OCI-LY3 (cell line): Measurements from ENCODE around the gene CELF4.

Experiments used
- H2AFZ ChIP-seq: fragments of 200-600, 300-600 bp; shearing (Covaris generic); 2 replicates; pipeline ENCODE4 v1.6.0; 2014; ENCODE audit warnings: antibody characterized with exemption, low read depth, low read length
- H3K27ac ChIP-seq: fragments of 200-600, 300-600 bp; sonication (generic); 2 replicates; pipeline ENCODE4 v1.5.1; 2014; ENCODE audit warnings: mild to moderate bottlenecking, low read length, moderate library complexity, mixed read lengths
- H3K27me3 ChIP-seq: fragments of 200-600, 300-600 bp; sonication (generic); 2 replicates; pipeline ENCODE4 v1.6.1; 2014; ENCODE audit warnings: low read depth, low read length, mixed read lengths
- H3K36me3 ChIP-seq: fragments of 200-600, 300-600 bp; sonication (generic); replicated peaks from 2 replicates; pipeline ENCODE3; 2014; ENCODE audit warnings: low read depth, low read length, mixed read lengths
- H3K4me1 ChIP-seq: fragments of 300-600, 200-600 bp; sonication (generic); 2 replicates; pipeline ENCODE4 v1.6.1; 2014; ENCODE audit warnings: low read length, mixed read lengths
- H3K4me2 ChIP-seq: fragments of 200-600, 300-600 bp; sonication (generic); 2 replicates; pipeline ENCODE4 v1.6.1; 2014; ENCODE audit warnings: low read length, mixed read lengths
- H3K4me3 ChIP-seq: fragments of 300-600, 200-600 bp; sonication (generic); 2 replicates; pipeline ENCODE4 v1.5.1; 2014; ENCODE audit warnings: antibody characterized with exemption, mild to moderate bottlenecking, low read length, moderate library complexity
- H3K79me2 ChIP-seq: fragments of 300-600, 200-600 bp; shearing (Covaris generic); 2 replicates; pipeline ENCODE4 v1.6.1; 2014; ENCODE audit warnings: mild to moderate bottlenecking, low read length, mixed read lengths
- H3K9ac ChIP-seq: fragments of 300-600, 200-600 bp; shearing (Covaris generic); 2 replicates; pipeline ENCODE4 v1.6.0; 2014; ENCODE audit warnings: mild to moderate bottlenecking, low read length, moderate library complexity
- H3K9me3 ChIP-seq: fragments of 200-600, 300-600 bp; shearing (Covaris generic); 2 replicates; pipeline ENCODE4 v1.6.1; 2014; ENCODE audit warnings: low read length, mixed read lengths; ENCODE audit not compliant: insufficient read depth
- H4K20me1 ChIP-seq: fragments of 200-600, 300-600 bp; sonication (generic); 2 replicates; pipeline ENCODE4 v1.6.1; 2016; ENCODE audit warnings: low read length, mixed read lengths; ENCODE audit not compliant: insufficient read depth
- EZH2phosphoT487 ChIP-seq: fragments of 200-600 bp; shearing (Covaris generic); IDR thresholded peaks from 2 replicates; pipeline ENCODE4 v1.6.1; 2018; ENCODE audit warnings: antibody characterized with exemption, mixed run types, low read depth
- TF ChIP-seq, protein P1 (sequence below): fragments of 200-600, 300-600 bp; sonication (generic); IDR thresholded peaks from 2 replicates; pipeline ENCODE4 v1.5.1; 2014; ENCODE audit warnings: antibody characterized with exemption, low read length, low read depth

CELF4 gene

GRCh38 chr18:37285825-37286224 lies 279.8 kb downstream of the CELF4 start:
- TF ChIP-seq, protein P1, sequence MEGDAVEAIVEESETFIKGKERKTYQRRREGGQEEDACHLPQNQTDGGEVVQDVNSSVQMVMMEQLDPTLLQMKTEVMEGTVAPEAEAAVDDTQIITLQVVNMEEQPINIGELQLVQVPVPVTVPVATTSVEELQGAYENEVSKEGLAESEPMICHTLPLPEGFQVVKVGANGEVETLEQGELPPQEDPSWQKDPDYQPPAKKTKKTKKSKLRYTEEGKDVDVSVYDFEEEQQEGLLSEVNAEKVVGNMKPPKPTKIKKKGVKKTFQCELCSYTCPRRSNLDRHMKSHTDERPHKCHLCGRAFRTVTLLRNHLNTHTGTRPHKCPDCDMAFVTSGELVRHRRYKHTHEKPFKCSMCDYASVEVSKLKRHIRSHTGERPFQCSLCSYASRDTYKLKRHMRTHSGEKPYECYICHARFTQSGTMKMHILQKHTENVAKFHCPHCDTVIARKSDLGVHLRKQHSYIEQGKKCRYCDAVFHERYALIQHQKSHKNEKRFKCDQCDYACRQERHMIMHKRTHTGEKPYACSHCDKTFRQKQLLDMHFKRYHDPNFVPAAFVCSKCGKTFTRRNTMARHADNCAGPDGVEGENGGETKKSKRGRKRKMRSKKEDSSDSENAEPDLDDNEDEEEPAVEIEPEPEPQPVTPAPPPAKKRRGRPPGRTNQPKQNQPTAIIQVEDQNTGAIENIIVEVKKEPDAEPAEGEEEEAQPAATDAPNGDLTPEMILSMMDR = no peak
- no peak for TF ChIP-seq EZH2phosphoT487
- Histone ChIP-seq H3K36me3 (no peaks in the 10 kb centered on the region), H3K9ac (no peak overlapping the region), H3K4me2 (no peak overlapping the region), H4K20me1 (no peaks in the 10 kb centered on the region), H3K9me3 (no peaks in the 10 kb centered on the region), H3K27ac (no peak overlapping the region), H3K27me3 (peaks cover 5% of the 10 kb centered on the region; the same call in 1 of the 2 replicates), H3K79me2 (no peaks in the 10 kb centered on the region), H3K4me3 (no peak overlapping the region), H2AFZ (no peak overlapping the region), H3K4me1 (no peaks in the 10 kb centered on the region)

- no peaks in the 10 kb centered on the region for H3K4me1 ChIP-seq
- H3K36me3 ChIP-seq = no peaks in the 10 kb centered on the region
- no peaks in the 10 kb centered on the region for H3K79me2 ChIP-seq
- no peak overlapping the region for H3K27ac ChIP-seq
- no peak overlapping the region for H3K9ac ChIP-seq
- no peak overlapping the region for H3K4me3 ChIP-seq
- H3K9me3 ChIP-seq = no peaks in the 10 kb centered on the region
- H4K20me1 ChIP-seq = no peaks in the 10 kb centered on the region
- H2AFZ ChIP-seq = no peak overlapping the region
- no peak for TF ChIP-seq EZH2phosphoT487
- TF ChIP-seq, protein P1 = no peak
- H3K27me3 ChIP-seq = peaks cover 13% of the 10 kb centered on the region; the same call in 1 of the 2 replicates
- no peak overlapping the region for H3K4me2 ChIP-seq
Observed at GRCh38 chr18:37284260-37284659, 281.3 kb downstream of the CELF4 start.

DNA sequence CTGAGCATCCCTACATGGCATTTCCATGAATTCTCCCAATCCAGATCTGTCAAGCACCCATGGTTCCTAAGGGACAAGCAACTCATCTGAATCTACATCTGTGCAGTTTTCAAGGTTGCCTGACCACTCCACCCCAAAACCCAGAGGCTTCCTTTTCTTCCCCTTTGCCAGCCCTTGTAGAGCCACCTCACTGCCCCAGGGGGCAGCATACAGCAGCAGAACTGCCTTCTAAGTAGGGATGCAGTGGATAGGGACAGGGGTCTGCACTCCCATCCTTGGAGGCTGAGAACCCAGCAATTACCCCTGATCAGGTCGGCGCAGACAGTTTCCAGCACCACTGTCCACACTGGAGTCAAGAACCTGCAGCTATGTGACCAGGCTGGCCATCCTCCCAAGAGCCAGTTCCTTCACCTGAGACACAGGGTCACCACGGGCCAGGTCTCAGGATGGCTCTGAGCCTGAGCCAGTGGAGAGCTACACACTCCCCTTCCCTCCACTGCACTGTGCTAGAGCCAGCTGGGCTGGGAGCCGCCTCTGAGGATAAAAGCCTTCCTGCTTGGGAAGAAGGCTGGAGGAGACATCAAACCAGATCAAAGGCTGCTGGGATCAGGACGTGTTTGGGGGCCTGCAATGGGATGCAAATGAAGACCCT lies 283.1 kb downstream of the CELF4 start:
- Histone ChIP-seq H2AFZ (no peak overlapping the region), H3K27me3 (peaks cover 13% of the 10 kb centered on the region; the same call in 1 of the 2 replicates), H3K4me2 (no peak overlapping the region), H3K9me3 (no peaks in the 10 kb centered on the region), H4K20me1 (no peaks in the 10 kb centered on the region), H3K4me1 (no peaks in the 10 kb centered on the region), H3K27ac (no peak overlapping the region), H3K36me3 (no peaks in the 10 kb centered on the region), H3K9ac (no peak overlapping the region), H3K4me3 (no peak overlapping the region), H3K79me2 (no peaks in the 10 kb centered on the region)
- TF ChIP-seq, protein P1 = peak; percentile 53
- no peak for TF ChIP-seq EZH2phosphoT487

GRCh38 chr18:37280701-37281393 lies 284.8 kb downstream of the CELF4 start:
- Histone ChIP-seq H3K36me3 (no peaks in the 10 kb centered on the region), H3K4me1 (no peaks in the 10 kb centered on the region), H4K20me1 (no peaks in the 10 kb centered on the region), H3K9me3 (no peaks in the 10 kb centered on the region), H3K9ac (no peak overlapping the region), H3K27me3 (peaks cover 13% of the 10 kb centered on the region; the same call in 1 of the 2 replicates), H3K79me2 (no peaks in the 10 kb centered on the region), H2AFZ (no peak overlapping the region), H3K4me2 (no peak overlapping the region), H3K27ac (no peak overlapping the region), H3K4me3 (no peak overlapping the region)
- TF ChIP-seq EZH2phosphoT487 = no peak
- TF ChIP-seq, protein P1 = no peak
